Measurements from ENCODE around the gene ZNF664. TPM values are rescaled to one million over a fixed set of nuclear protein-coding genes. Genes with fewer than 3 reads are reported as not detected.

ZNF664 gene
- total RNA-seq, 1 donor from 2014 or later, result 97.5 TPM

GRCh38 chr12:123984903-123985302 lies 11.9 kb downstream of the ZNF664 start:
- Histone ChIP-seq H3K4me3 (ENCODE audit: low read depth, low read length) (no peak overlapping the region), H3K36me3 (ENCODE audit: control insufficient read depth, insufficient read depth, low read length) (no peaks in the 10 kb centered on the region), H3K27me3 (ENCODE audit: control insufficient read depth, insufficient read depth, low read length) (no peaks in the 10 kb centered on the region)
- DNase-seq (ENCODE audit: low read depth), result no peak
- TF ChIP-seq CTCF (IDR thresholded peaks at IDR 0.05; ENCODE audit: insufficient read depth, low read length, poor library complexity, severe bottlenecking), result no peak

- no peaks in the 10 kb centered on the region for H3K36me3 ChIP-seq (ENCODE audit: control insufficient read depth, insufficient read depth, low read length)
- no peaks in the 10 kb centered on the region for H3K27me3 ChIP-seq (ENCODE audit: control insufficient read depth, insufficient read depth, low read length)
- no peak overlapping the region for H3K4me3 ChIP-seq (ENCODE audit: low read depth, low read length)
- no peak for TF ChIP-seq CTCF (IDR thresholded peaks at IDR 0.05; ENCODE audit: insufficient read depth, low read length, poor library complexity, severe bottlenecking)
- no peak for DNase-seq (ENCODE audit: low read depth)
These were observed 13.5 kb downstream of the ZNF664 start for GRCh38 chr12:123986374-123986965.

GRCh38 chr12:123987022-123987421 lies 14.0 kb downstream of the ZNF664 start:
- peaks cover 1% of the 10 kb centered on the region for H3K36me3 ChIP-seq (ENCODE audit: control insufficient read depth, insufficient read depth, low read length)
- TF ChIP-seq CTCF (IDR thresholded peaks at IDR 0.05; ENCODE audit: insufficient read depth, low read length, poor library complexity, severe bottlenecking), result no peak

GRCh38 chr12:123989168-123989567 lies 16.2 kb downstream of the ZNF664 start:
- no peak for DNase-seq (ENCODE audit: low read depth)
- no peak for TF ChIP-seq CTCF (IDR thresholded peaks at IDR 0.05; ENCODE audit: insufficient read depth, low read length, poor library complexity, severe bottlenecking)
- H3K4me3 ChIP-seq (ENCODE audit: low read depth, low read length), result no peak overlapping the region
- H3K36me3 ChIP-seq (ENCODE audit: control insufficient read depth, insufficient read depth, low read length), result peaks cover 1% of the 10 kb centered on the region
- no peaks in the 10 kb centered on the region for H3K27me3 ChIP-seq (ENCODE audit: control insufficient read depth, insufficient read depth, low read length)

More at GRCh38 chr12:123987022-123987421, 14.0 kb downstream of the ZNF664 start:
- no peak for DNase-seq (ENCODE audit: low read depth)
- Histone ChIP-seq H3K27me3 (ENCODE audit: control insufficient read depth, insufficient read depth, low read length) (no peaks in the 10 kb centered on the region), H3K4me3 (ENCODE audit: low read depth, low read length) (no peak overlapping the region)

GRCh38 chr12:123989753-123990152 lies 16.7 kb downstream of the ZNF664 start:
- H3K36me3 ChIP-seq (ENCODE audit: control insufficient read depth, insufficient read depth, low read length), result peaks cover 1% of the 10 kb centered on the region
- no peaks in the 10 kb centered on the region for H3K27me3 ChIP-seq (ENCODE audit: control insufficient read depth, insufficient read depth, low read length)
- no peak for TF ChIP-seq CTCF (IDR thresholded peaks at IDR 0.05; ENCODE audit: insufficient read depth, low read length, poor library complexity, severe bottlenecking)
- no peak for DNase-seq (ENCODE audit: low read depth)
- H3K4me3 ChIP-seq (ENCODE audit: low read depth, low read length), result no peak overlapping the region

- no peak for DNase-seq (ENCODE audit: low read depth)
- TF ChIP-seq CTCF (IDR thresholded peaks at IDR 0.05; ENCODE audit: insufficient read depth, low read length, poor library complexity, severe bottlenecking), result no peak
- peaks cover 3% of the 10 kb centered on the region for H3K36me3 ChIP-seq (ENCODE audit: control insufficient read depth, insufficient read depth, low read length)
- no peaks in the 10 kb centered on the region for H3K27me3 ChIP-seq (ENCODE audit: control insufficient read depth, insufficient read depth, low read length)
- no peak overlapping the region for H3K4me3 ChIP-seq (ENCODE audit: low read depth, low read length)
These were observed 17.5 kb downstream of the ZNF664 start for GRCh38 chr12:123990511-123990910.
